Smooth muscle cell of the brain vasculature (primary cell): ENCODE data around the gene TAS1R1.

Source experiments
- DNase-seq: peaks from one replicate; pipeline ENCODE4 v3.0.0-alpha.2; 2012; ENCODE audit warnings: low read depth, low spot score

Gene TAS1R1

DNA sequence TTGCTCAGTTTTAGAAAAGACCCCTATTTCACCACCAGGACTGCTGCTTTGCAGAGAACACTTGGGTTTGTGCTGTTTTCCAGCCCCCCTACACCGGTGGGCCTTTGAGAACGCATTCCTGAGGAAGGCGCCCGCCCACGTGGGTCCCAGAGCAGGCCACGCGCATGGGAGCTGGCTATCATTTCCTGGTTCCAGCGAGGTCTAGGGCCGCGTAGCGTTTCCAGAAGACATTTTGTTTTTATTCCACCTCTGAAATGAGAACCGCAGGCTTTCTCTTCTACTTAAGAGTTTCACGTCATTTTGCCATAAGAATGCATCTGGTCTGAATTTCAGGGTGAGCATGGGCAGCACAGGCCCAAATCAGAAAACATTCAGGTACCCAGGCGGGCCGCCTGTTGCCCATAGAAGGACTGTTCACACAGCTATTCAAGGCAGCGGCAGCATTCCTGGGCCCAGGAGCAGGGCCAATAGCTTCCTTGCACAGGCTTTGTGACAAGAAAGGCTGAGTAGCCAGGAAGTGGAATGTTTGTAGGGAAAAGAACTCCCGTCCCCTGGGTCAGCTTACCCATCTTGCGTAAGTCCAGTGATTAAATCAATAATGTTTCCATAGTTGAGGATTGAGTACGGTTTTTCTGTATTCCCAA lies 48.9 kb downstream of the TAS1R1 start:
- no peak for DNase-seq

GRCh38 chr1:6612641-6613360 lies 57.7 kb downstream of the TAS1R1 start:
- no peak for DNase-seq

DNA sequence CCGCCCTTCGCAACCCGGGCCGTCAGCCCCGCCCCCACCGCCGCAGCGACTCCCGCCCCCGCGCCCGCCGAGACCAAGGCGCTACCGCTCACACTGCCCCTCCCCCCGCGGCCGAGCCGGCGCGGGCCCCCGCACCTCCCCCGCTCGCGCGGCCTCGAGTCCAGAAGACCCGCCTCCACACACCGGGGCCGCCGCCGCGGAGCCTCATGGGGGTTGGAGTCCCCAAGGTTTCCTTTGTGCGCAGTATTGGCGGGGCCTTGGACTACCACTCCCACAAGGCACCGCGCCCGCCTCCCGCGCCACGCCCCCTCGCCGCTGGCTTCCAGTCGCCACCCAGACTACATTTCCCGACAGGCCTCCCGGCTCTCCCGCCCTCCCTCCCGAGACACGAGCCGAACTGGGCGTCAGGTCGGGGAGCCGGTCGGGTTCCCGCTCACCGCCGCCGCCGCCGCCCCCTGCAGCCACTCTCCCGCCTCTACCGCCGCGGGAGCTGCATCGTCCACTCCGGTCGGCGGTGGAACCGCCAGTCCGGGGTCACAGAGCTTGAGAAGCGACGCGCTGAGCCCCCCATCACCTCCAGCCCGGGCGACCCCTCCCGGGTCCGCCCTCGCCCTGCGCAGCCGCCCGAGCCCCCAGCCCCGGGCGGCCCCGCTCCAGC lies 58.4 kb downstream of the TAS1R1 start, which contains the start of gene PHF13:
TSS of gene PHF13 (plus strand) at position 371 of the 658 bp plus-strand sequence. CDS start 336 bp downstream, outside the sequence.
- DNase-seq = peak; percentile 99

DNA sequence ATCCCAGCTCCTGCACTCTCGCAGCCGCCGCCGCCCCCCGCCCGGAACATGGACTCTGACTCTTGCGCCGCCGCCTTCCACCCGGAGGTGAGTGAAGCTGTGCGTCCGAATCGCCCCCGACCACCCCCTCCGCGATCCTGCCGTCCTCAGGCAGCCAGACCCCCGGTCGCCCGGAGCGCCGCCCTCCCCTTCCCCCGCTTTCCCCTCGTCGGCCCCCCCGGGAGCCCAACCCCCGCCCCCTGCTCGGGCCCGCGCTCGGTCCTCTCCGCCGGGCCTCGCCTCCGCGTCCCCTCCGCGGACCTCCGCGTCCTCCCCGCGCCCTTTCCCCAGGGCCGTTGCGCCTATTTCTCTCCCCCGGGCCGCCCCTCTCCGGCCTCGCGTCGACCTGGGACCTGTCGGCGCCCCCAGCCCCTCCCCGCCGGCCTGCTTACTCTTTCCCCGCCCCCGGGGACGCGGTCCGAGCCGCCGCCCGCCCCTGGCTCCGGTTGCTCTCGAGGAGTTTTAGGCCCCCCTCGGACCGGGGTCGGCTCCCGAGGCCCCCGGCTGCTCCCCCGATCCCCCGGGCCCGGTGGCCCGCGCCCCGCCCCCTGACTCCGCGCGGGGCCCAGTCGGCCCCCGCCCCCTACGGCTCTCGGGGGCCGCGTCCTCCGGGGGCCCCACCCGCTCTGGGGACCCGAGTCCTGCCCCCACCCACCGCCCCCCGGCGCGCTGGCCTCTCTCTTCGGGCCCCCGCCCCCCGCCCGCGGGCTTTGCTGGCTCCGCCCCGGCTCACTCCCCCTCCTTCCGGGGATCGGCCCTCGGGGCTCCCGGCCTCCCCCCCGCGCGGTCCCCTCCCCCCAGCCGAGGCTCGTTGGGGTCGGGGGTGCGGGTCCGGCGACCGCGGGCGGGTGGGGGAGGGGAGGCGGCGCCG lies 59.2 kb downstream of the TAS1R1 start:
- DNase-seq = no peak

DNA sequence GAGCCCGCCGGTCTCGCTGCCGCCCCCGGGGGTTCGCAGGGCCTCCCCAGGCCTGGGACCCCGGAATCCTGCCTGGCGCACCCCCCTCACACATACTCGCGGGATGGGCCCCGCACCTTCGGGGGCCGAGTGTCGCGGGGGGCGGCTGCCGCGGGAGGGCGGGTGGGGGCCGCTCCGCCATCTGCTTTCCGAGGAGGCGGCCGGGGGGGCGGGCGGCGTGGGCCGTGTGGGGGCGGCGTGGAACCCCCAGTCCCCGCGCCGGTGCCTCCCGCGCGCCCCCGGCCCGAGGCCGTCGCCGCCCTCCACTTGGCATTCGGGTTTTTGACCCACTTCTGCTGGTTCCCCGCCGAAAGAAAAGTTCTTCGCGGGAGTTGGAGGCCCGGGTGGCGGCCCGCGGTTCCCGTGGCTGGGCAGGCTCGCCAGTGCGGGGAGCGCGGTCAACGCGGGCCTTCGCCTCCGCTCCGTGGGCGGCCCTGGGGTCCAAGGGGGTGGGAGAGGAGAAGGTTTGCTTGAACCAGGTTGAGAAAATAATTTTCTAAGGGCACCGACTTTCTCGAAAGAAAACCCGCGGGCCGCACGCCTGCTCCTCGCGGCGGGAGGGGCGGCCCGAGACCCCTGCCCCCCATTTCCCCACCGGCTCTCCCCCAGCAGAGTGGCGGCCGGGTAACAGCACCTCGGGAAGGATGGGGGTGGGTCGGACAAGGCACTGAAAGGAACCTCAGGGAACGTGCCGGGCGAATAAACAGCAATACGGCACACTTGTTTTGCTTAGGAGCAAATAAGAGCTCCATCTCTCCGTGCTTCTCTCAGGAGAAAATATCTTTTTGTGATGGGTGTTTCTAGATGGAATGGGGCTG lies 60.0 kb downstream of the TAS1R1 start:
- DNase-seq = no peak

GRCh38 chr1:6619045-6619444 lies 63.9 kb downstream of the TAS1R1 start:
- DNase-seq = no peak

DNA sequence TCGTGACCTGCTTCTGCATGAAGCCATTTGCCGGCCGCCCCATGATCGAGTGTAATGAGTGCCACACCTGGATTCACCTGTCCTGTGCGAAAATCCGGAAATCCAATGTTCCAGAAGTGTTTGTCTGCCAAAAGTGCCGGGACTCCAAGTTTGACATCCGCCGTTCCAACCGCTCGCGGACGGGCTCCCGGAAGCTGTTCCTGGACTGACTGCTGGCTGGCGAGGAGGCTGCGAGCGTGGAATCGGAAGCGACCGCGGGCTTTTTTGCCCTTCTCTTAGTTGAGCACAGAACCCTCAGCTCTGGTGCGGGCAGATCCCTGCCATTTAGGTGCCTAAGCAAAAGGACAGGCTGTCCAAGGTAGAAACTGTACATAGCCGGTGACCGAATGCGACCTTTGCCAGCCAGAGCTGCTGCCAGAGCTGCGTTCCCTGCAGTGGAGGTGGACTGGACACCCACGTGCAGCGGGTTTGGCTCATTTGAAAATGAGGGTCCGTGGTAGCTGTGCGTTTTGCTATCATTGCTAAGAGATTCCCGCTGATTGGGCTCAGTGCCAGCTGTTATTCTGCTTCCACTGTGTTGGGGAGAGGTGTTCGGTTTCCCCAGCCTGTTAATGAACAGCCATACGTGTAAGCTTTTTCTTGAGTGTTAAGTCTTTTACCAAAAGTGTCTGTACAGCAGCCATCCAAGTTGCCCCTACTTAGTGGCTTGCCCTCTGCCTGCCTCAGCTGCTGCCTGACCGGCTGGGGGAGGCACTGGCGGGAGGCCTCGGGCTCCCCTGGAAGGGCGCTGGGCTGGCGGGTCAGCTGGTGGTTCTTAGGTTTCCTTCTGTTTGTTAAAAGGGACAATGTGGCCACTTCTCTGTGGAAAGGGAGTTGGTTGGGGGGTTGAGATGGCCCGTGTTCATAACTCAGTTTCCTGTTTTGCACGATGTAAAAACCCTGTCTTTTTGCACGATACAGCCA lies 66.6 kb downstream of the TAS1R1 start:
- DNase-seq = no peak

DNA sequence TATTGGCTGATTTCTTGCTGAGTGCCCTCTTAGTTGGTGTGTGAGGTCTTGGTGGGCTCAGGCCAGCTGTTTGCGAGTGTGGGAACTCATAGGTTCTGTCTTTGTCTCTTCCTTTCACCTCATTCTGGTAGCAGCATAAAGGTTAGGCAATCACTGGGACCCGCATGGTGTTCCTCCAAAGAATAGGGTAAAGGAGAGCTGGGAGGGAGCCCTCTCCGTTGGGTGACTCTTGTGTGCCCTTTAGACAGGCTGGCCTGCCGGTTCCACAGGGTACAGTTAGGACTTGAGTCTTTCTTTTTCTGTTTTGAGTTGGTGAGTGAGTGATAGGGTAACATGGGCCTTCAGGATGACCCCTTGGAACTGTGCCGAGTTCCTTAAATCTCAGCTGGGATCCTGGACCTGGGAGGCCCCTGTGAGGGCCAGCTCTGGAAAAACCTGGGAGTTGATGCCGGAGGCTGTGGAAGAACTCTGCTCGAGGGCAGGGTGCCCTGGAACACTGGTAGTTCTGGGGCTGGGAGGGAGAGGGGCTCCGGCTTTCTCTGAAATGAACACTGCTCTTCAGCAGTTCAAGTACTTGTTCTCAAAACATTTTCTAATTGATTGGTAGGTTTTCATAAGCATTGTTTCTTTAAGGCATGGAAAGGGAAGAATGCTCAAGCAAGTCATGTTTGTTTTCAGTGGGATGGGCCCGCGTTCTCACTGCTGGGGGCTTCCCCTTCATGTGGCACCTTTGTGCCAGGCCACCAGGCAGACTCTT lies 67.5 kb downstream of the TAS1R1 start:
- DNase-seq = no peak

DNA sequence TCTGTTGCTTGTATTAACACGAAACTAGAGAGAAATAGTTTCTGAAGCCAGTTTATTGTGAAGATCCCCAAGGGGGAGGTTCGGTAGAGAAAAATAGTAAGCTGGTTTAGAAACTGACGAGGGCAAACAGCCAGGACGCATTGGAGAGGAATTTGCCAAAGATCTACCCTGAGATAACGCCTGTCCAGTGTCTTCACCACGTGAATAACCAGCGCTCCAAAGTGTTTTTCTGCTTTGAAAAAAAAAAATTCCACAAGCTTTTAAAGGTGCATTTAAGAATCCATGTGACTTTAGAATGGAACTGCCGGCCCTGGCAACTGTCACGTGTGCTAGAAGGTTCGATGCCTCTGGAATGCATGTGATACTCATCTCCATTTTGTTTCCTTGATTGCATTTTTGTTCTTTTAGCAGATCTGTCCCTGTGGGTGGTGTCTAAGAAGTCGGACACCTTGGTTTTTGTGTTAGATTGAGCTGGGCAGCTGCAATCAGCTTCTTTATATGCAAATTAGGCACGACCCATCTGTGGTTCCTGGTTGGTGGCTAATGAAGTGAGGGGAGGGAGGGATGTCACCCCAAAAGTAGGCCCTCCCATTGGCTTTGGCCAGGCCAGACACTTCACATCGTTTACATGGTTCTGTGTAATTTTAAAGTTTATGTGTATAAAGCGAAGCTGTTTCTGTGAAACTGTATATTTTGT lies 68.3 kb downstream of the TAS1R1 start:
- DNase-seq = no peak

- no peak for DNase-seq
These were observed 69.8 kb downstream of the TAS1R1 start, which contains the start of gene THAP3 for GRCh38 chr1:6624710-6625583. Gene THAP3, plus strand, starts transcription at chr1:6624868. Its CDS starts 351 bp downstream, at chr1:6625219.

DNA sequence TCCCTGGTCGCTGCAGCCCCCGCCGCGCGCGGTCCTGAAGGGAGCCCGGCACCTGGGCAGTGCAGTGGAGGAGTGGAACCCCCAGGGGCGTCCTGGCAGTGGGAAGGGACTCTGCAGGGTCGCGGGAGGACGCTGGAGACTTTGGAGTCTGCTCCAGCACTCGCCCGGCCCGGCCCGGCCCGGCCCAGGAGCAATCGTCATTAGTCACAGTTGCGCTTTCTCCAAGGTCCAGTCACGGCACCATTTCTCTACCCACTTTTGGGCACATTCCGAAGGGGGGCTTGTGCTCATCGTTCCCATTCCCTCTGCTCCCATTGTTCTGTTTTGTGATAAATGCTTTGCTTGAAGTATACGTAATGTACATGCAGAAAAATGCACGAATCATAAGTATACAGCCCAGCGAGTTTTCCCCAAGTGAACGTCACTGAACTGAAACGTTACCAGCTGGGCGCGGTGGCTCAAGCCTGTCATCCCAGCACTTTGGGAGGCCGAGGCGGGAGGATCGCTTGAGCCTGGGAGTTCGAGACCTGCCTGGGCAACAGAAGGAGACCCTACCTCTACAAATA lies 70.6 kb downstream of the TAS1R1 start:
- DNase-seq = no peak

GRCh38 chr1:6627031-6627430 lies 71.9 kb downstream of the TAS1R1 start:
- DNase-seq = no peak

GRCh38 chr1:6627841-6628545 lies 72.9 kb downstream of the TAS1R1 start:
- DNase-seq = no peak

DNA sequence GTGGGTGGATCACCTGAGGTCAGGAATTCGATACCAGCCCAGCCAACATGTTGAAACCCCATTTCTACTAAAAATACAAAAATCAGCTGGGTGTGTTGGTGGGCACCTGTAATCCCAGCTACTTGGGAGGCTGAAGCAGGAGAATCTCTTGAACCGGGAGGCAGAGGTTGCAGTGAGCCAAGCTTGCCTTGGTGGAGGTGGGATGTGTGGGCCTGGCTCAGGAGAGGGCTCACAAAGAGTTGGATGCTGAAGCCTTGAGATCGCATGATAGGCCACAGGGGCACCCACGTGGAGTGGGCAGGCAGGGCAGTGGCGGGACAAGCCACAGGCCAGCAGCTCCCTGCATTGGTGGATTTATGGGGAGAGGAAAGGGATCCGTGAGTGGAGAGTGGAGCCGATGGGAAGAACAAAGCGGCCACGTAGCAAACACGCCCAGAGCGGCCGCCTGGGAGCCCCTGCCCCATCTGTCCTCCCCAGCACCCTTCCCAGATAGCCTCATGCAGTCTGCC lies 73.9 kb downstream of the TAS1R1 start:
- DNase-seq = no peak
